Neural progenitor cell (in vitro differentiated cells): ENCODE results near the gene ETFBKMT.

Experiments
- EZH2 ChIP-seq: fragments of 200-600 bp; sonication (generic); IDR thresholded peaks from 2 replicates; pipeline ENCODE4 v1.6.1; 2017; ENCODE audit warnings: antibody characterized with exemption, mild to moderate bottlenecking, moderate library complexity
- TF ChIP-seq, protein P1 (sequence below): fragments of 200-600 bp; sonication (generic); IDR thresholded peaks from 2 replicates; pipeline ENCODE4 v1.5.1; 2017; ENCODE audit warnings: antibody characterized with exemption, mild to moderate bottlenecking

DNA sequence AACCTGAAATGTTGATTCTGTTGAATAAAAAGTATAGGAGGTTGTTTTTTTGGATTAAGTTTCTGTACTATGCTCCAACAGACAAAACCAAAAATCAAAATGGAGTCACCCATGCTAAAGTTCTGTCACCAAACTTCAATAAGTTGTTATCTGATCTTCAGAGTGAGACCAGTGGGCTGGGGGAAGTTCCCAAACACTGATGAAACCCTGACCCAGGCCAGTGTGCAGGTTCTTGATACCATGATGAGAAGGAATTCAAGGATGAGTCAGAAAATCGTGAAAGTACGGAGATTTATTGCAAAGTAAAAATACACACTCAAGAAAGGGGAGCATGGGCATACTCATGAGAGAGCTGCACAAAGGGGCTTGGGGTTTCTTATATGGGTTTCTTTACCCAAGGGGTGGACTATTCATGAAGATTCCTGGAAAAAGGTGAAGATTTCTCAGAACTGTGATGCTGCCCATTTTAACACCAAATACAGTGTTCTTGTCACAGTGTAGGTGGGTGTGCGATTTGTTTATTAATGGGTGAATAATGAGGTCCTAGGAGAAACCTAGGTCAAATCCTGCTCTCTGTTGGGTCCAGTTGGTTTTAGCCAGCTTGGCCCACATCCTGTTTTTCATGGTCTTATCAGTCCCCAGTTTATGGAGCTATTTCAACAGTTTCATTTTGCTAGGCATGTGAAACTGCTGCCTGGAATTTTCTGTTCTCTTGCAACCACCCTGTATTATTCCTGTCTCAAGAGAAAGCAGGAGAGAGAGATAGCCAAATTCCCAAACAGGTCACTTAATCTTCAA, 41.1 kb upstream of the ETFBKMT start:
- TF ChIP-seq, protein P1, sequence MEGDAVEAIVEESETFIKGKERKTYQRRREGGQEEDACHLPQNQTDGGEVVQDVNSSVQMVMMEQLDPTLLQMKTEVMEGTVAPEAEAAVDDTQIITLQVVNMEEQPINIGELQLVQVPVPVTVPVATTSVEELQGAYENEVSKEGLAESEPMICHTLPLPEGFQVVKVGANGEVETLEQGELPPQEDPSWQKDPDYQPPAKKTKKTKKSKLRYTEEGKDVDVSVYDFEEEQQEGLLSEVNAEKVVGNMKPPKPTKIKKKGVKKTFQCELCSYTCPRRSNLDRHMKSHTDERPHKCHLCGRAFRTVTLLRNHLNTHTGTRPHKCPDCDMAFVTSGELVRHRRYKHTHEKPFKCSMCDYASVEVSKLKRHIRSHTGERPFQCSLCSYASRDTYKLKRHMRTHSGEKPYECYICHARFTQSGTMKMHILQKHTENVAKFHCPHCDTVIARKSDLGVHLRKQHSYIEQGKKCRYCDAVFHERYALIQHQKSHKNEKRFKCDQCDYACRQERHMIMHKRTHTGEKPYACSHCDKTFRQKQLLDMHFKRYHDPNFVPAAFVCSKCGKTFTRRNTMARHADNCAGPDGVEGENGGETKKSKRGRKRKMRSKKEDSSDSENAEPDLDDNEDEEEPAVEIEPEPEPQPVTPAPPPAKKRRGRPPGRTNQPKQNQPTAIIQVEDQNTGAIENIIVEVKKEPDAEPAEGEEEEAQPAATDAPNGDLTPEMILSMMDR = no peak
- no peak for TF ChIP-seq EZH2
